HG03469 (cell line): Measurements from ENCODE around the gene DTHD1.

ENCODE experiments used
- ATAC-seq: cut with Tn5 transposase; IDR thresholded peaks from one replicate; pipeline ENCODE4 v1.9.1; 2021; ENCODE audit warnings: mild to moderate bottlenecking, moderate library complexity, moderate number of reproducible peaks; ENCODE audit not compliant: unreplicated experiment

Gene DTHD1

DNA sequence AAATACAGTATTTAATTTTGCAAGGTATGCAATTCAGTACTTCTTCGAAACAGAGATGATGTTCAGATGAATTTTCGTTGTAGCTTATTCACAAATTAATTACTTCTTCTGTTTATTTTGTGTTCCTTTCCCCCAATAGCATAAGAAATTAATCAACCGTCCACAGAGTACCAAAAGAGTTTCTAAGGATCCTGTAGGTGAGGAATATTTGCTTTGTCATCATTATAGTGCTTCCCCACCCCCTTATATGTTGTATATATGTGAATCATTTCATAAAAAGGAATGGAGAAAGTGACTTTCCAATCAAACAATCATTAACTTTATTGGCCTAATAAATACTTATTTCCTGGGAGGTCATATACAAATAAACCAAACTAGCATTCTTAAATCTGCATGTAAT, 57.6 kb downstream of the DTHD1 start:
- ATAC-seq, result no peak

DNA sequence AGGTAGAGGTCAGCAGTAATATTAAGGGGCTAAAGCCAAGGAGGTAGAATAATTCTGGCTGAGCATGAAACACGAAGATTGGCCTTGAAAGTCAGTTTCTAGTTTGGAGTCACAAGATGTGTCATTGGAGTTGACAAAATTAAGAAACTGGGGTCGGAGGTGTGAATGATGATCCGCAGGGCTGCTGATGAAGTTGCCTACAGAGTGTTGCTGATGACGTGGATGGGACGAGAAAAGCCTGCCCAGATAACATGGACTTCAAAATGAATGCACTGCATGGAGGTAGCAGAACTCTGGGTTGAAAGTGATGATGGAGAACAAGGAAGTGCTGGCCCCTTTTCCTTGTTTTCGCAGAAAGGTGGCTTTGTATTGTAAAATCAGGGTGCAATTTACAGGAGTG, 60.5 kb downstream of the DTHD1 start:
- ATAC-seq, result no peak

DNA sequence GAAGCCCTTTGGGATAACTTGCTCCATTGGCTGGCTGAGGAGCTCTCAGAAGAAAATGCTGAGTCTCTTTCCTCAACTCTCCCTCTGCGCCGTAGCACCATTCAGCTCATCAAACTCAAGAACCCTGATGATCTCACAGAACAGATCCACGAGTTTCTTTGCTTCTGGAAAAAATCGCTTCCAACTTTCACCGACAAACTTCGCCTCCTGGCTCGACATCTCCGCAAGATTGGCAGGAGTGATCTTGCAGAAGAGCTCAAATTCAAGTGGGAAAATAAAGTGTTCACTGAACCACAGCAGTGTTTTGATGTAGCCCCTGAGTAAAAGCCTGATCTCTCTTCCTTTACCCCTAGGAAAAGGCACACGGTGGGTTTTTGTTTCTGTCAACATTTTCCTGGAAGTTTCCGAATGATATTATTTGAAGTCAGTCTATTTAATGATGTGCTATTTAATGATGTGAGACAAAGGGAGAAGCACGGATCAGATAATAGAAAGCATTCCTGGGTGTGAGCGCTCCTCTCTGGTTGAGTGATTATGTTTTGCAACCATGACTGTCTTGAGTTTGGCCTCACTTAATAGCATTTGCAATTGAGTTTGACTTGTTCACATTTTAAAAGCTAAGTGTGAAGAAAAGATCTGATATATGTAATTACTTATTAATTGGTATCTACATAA, 62.2 kb downstream of the DTHD1 start:
- ATAC-seq, result no peak

DNA sequence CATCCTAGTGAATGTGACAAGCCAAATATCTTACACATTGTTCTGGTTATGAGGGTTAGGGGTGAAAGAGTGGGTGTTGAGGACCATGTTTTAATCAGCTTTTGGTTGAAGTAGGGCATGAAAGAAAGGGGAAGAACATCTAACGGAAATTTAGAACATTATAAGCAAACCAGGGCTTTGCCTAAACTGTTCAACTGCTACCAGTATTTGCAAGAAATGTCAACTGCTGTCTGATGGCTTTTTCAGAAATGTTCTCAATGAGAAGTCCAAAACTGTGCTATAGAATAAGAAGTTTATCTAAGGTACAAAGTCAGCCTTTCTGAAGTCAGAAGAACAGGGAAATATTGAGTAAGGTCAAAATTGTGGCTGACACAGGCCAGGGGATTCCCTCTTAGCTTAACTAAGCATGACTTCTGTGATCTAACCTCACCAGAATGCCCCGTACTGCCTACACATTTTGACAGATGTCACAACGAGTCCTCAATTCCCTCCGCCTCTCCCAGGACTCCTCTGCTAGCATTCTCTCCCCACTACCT, 67.1 kb downstream of the DTHD1 start:
- peak; percentile 93 for ATAC-seq

DNA sequence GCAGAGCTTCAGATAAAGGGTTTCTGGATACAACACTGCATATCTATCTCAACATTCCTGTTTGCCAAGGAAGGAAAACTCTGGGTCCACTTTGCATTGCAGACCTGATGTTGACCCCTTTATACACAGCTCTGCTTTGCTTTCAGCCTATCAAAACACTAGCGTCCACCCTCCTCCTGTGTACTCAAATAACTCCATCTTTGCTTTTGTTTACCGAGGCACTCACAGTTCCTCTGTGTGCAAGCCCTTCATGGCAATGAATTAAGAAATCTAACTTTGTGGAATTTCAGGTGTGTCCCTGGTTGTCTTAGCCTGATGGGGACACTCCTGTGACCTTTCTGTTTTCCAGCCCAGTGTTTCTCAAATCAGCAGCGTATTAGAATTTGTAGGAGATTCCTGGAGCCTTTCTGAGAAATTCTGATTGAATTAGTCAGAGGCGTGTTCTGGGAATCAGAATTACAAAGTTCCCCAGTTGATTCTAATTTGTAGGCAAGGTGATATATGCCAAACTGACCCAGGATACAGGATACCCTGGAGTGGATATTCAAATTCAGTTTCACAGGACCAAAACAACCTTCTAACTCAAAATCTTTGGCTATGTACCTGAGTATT, 68.6 kb downstream of the DTHD1 start:
- no peak for ATAC-seq

DNA sequence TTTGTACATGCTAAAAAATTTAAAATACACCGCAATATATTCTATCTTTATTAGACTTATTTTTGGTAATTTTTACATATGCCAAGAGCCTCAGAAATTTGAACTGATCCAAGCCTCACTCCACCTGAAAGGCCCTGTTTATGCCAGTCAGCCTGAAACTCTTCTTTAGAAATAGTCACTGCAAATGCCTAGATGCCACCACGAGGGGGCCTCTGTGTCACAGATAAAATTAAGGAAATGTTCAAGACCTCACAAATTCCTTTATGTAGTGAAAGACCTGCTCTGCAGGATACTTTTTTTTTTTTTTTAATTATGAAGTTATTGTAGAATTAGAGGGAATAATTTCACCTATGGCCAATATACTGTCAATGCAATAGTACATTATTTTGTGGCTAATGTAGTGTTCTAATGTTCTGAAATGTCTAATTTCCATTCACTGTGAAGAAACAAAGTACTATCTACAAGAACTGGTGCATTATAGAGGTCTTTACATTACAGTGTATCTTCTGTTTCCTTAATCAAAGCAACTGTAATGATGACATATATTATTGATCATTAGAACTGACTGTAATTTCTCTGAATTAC, 69.8 kb downstream of the DTHD1 start:
- peak; percentile 39 for ATAC-seq

DNA sequence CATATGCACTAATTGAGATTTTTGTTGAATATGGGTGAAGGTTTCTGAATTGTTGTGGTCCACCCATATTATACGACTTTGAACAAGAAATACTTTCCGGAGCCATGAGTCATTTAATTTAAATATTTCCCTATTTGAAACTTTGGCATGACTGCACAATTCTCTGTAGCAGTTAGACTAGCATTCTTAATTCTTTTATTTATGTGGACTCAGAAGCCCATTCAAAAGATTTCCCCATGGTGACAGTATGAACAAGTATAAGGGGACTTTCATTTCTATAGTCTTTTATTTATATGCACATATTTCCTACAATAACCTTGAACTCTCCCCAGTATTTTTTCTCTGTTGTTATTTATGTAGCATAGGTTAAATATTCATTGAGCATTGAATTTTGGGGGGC, 72.6 kb downstream of the DTHD1 start:
- no peak for ATAC-seq

DNA sequence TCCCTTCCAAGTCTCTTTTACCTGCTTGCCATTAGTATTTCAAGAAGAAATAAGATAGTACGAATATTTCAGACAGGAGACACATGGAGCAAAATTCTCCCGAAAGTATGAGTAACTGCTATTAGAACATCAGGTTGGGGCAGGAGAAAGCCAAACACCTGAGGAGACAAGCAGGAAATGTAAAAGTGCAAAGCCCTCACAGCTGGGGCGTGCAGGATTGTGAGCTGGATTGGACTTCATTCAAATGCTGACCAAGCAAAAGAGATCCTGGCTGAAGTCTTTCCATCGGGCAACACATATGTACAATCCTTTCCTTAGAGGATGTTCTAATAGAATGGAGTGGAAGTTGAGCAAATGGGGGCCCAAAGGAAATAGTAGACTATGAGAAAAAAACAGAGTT, 76.8 kb downstream of the DTHD1 start:
- ATAC-seq, result no peak

DNA sequence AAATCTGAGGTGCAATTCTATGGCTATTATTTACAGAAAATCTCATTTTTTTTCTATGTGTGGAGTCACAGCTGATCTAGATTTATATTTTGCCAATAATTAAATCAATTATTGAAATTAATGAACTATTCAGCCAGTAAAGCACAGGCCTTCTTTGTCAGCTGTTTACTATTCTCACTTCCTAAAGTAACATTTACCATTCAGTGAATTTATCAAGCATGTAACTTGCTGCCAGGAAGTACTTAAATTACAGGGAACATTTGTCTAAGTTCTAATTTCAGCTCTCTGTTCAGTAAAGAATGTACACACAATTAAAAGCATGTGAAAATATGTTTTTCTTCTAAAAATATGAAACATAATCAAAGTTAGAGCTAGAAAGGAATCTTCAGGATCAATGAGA, 79.3 kb downstream of the DTHD1 start:
- no peak for ATAC-seq

DNA sequence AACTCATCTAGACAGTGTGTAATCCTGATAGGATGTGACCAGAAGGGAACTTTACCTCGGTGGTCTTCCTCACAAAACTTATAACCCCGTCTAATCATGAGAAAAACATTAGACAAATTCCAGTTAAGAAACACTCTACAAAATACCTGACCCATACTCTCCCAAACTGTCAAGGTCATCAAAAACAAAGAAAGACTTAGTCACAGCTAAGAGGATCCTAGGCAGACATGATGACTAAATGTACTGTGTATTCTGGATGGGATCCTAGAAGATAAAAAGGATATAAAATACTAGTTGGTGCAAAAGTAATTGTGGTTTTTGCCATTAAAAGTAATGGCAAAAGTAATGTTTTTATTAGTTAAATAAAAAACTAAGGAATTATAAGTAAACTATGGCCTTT, 81.6 kb downstream of the DTHD1 start:
- ATAC-seq, result no peak

DNA sequence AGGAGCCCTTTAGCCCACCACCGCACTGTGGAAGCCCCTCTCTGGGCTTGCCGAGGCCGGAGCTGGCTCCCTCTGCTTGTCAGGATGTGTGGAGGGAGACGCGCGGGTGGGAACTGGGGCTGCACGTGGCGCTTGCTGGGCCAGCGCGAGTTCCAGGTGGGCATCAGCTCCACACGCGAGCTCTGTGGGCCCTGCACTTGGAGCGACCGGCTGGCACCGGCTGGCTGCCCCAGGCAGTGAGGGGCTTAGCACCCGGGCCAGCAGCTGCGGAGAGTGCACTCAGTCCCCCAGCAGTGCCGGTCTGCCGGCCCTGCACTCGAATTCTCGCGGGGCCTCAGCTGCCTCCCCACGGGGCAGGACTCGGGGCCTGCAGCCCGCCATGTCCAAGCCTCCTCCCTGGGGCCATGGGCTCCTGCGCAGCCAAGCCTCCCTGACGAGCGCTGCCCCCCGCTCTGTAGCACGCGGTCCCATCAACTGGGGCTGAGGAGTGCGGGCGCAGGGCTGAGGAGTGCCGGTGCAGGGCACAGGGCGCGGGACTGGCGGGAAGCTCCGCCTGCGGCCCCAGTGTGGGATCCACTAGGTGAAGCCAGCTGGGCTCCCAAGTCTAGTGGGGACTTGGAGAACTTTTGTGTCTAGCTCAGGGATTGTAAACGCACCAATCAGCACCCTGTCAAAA, 93.6 kb downstream of the DTHD1 start:
- ATAC-seq, result no peak

DNA sequence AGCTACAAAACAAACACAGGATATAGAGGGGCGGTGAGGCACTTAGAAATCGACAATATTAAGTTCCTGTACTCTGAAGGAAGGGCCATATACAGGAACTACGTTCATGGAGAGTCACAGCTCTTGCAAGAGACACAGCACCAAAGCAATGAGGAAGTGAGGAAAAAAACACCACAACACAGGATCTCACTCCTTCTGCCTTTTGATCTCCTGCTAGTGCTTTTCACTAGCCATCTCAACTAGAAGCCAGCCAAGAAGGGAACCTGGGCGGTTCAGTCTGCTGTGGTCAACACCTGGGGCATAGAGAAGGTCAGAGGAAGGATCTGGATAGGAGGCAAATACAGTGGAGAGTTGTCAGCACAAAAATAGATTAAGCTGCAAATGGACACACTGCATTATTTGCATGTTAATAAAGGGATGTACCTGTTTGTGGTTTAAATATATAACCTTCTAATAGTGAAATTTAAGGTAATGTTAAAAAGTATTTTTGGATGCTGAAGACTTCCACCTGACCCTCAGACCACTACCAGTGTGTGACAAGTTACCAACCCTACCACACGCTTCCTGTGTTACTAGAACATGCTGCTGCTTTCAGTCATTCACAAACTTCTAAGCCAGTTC, 104.6 kb downstream of the DTHD1 start:
- peak; percentile 84 for ATAC-seq

DNA sequence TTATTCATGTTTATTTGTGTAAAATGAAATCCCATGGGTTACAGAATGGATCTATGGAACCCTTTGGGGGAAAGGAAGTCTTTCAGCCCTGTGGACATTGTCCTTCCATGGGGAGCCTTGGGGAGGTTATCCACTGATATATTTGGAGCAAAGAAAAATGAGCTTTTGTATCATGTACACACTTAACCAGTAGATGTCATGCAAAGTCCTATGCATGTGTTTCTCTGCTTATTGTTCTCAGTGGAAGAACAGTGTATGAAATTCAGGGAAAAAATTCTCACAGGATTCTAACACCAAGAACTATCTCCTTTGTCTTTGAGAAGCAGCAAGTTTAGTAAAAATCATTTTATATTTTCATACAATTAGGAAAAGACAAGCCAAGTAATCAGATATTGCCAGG, 105.3 kb downstream of the DTHD1 start:
- ATAC-seq, result no peak

DNA sequence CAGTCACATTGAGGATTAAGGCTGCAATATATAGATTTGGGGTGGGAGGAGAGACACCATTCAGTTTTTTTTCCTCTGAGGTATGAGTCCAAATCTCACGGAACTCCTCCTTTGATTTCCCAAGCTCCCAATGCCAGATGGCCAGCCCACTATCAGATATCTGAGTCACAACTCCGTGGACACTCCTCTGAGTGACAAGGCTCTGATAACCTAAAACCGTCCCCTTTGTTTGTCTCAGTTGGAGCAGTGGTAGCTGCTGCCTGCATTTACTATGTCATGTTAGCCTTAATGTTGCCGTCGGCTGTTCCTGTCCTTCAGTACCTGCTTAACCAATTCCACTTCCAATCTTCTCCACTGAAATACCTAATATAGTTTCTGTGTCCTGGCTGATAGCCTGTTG, 107.3 kb downstream of the DTHD1 start:
- no peak for ATAC-seq

DNA sequence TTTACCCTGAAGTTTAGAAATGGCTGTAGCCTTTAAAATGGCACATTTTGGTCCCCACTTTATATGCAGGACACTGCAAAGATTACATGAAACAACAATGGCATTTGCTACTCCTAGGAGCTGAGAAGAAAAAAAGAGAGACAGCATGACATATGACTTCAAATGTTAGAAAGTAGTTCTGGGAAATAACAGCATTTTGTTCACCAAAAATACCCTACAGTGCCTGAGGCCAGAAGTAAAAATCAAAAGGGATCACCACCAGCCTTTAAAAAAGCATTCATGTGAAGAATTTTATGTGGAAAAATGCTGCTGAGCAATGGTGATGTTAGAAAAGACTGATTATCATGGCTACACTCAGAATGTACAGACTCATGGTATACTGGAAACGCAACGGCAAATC, 110.0 kb downstream of the DTHD1 start:
- no peak for ATAC-seq

DNA sequence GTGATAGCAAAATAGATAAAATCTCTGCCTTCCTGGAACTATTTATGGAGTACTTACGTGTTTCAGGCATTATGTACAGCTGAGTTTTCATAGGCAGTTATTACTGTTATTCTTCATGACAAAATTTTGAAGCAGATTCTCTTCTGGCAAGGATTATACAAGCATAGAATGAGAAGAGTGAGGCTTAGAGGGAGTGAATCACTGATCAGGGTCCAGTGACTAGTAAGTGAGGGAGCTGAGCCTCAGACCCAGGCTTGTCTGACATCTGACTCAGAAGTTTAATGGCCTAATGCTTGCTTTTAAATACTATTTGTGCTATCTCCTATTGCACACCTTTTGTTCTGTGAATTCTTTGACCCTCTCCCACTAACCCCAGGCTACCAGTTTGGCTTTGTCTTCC, 110.6 kb downstream of the DTHD1 start:
- ATAC-seq, result no peak

DNA sequence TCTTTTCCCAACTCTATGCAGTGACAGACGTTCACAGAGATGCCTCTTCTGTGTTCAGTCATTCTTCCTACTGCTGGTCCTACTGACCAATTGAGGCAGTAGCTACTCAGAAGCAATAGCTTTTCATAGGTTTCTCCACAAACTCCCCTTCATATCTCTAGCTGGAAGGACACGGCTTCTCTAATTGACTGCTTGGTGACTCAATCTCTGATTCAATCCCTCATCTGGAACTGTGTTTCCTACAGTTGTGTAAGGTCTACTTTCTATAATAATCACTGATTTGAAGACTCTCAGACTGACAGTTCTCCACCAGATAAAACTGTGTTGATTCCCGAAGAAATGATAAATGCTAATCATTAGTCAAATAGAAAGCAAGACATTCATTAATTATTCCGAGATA, 111.5 kb downstream of the DTHD1 start:
- no peak for ATAC-seq
